Endometrial microvascular endothelial cells (primary cell): ENCODE results near the gene CFAP97D1. TPM values are rescaled to one million over a fixed set of nuclear protein-coding genes. Genes with fewer than 3 reads are reported as not detected.

Experiments used
- in situ Hi-C: cut with HindIII; loops from 2 replicates; pipeline ENCODE4 v1.10.0; 2017; ENCODE audit warnings: low sequenced_read_pairs, low pct_unique_long_range_greater_than_20kb; ENCODE audit errors: inconsistent ontology term
- total RNA-seq: library from RNA; depleted of rRNA; stranded (reverse); fragments of >200 nt; gene quantifications from one replicate; pipeline ENCODE4 v1.2.3, GENCODE V29; 2015; ENCODE audit errors: inconsistent ontology term

Gene CFAP97D1
- total RNA-seq: not detected

- in situ Hi-C loops: no loop called here
Observed at GRCh38 chr17:43780135-43780534, at the start of gene CFAP97D1. TSS of gene CFAP97D1 (plus strand) at chr17:43780435. CDS start at chr17:43780463, 28 bp downstream.

- in situ Hi-C loops: no loop called here
Observed at GRCh38 chr17:43732958-43733357, 47.3 kb upstream of the CFAP97D1 start.

GRCh38 chr17:43733956-43734355 lies 46.3 kb upstream of the CFAP97D1 start:
- in situ Hi-C loops: no loop called here

- in situ Hi-C loops: no loop called here
Observed at GRCh38 chr17:43734376-43734775, 45.9 kb upstream of the CFAP97D1 start.

- in situ Hi-C loops: no loop called here
Observed at GRCh38 chr17:43736389-43736788, 43.8 kb upstream of the CFAP97D1 start.

- in situ Hi-C loops: no loop called here
Observed at GRCh38 chr17:43737722-43738121, 42.5 kb upstream of the CFAP97D1 start.

- in situ Hi-C loops: no loop called here
Observed at GRCh38 chr17:43740541-43740940, 39.7 kb upstream of the CFAP97D1 start.

GRCh38 chr17:43741636-43742035 lies 38.6 kb upstream of the CFAP97D1 start:
- in situ Hi-C loops: no loop called here

GRCh38 chr17:43745541-43745940 lies 34.7 kb upstream of the CFAP97D1 start:
- in situ Hi-C loops: no loop called here

- in situ Hi-C loops: no loop called here
Observed at GRCh38 chr17:43750153-43750552, 30.1 kb upstream of the CFAP97D1 start.

GRCh38 chr17:43753493-43754129 lies 26.6 kb upstream of the CFAP97D1 start:
- in situ Hi-C loops: no loop called here

- in situ Hi-C loops: loop anchor here (5.0 kb wide), 1 partner anchor 58 kb away; no protein-coding TSS in a partner anchor
Observed at GRCh38 chr17:43754947-43755346, 25.3 kb upstream of the CFAP97D1 start.

GRCh38 chr17:43755389-43755875 lies 24.8 kb upstream of the CFAP97D1 start:
- in situ Hi-C loops: loop anchor here (5.0 kb wide), 1 partner anchor 58 kb away; no protein-coding TSS in a partner anchor

GRCh38 chr17:43756201-43756600 lies 24.0 kb upstream of the CFAP97D1 start:
- in situ Hi-C loops: loop anchor here (5.0 kb wide), 1 partner anchor 59 kb away; no protein-coding TSS in a partner anchor

- in situ Hi-C loops: loop anchor here (5.0 kb wide), 1 partner anchor 60 kb away; no protein-coding TSS in a partner anchor
Observed at GRCh38 chr17:43757171-43757660, 23.0 kb upstream of the CFAP97D1 start.

- in situ Hi-C loops: loop anchor here (5.0 kb wide), 1 partner anchor 61 kb away; no protein-coding TSS in a partner anchor
Observed at GRCh38 chr17:43758086-43758485, 22.1 kb upstream of the CFAP97D1 start.

- in situ Hi-C loops: loop anchor here (5.0 kb wide), 1 partner anchor 61 kb away; no protein-coding TSS in a partner anchor
Observed at GRCh38 chr17:43758497-43759174, 21.6 kb upstream of the CFAP97D1 start, which contains the start of gene SOST. TSS of gene SOST (minus strand) at chr17:43758791. CDS start at chr17:43758741, 50 bp downstream.

- in situ Hi-C loops: loop anchor here (5.0 kb wide), 1 partner anchor 63 kb away; no protein-coding TSS in a partner anchor
Observed at GRCh38 chr17:43759836-43760235, 20.4 kb upstream of the CFAP97D1 start.

- in situ Hi-C loops: no loop called here
Observed at GRCh38 chr17:43760254-43760852, 19.9 kb upstream of the CFAP97D1 start.
